ENCODE results near the gene FGD6.
"Not testable (repeated sequence)": the region's sequence is repeated elsewhere in the genome, so short reads cannot be mapped to it uniquely, and the experiment has no call there.

FGD6 gene

DNA sequence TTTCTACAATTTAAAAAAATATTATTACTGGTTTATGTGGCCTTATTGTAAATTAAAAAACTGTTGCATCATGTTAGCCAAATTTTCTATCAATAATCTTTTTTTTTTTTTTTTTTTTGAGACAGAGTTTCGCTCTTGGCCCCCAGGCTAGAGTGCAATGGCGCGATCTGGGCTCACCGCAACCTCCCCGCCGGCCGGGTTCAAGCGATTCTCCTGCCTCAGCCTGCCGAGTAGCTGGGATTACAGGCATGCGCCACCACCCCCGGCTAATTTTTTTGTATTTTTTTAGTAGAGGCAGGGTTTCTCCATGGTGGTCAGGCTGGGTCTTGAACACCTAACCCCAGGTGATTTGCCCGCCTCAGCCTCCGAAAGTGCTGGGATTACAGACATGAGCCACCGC, 16.9 kb upstream of the FGD6 start:
- DNase-seq (ENCODE audit: low spot score): not testable (repeated sequence)

DNA sequence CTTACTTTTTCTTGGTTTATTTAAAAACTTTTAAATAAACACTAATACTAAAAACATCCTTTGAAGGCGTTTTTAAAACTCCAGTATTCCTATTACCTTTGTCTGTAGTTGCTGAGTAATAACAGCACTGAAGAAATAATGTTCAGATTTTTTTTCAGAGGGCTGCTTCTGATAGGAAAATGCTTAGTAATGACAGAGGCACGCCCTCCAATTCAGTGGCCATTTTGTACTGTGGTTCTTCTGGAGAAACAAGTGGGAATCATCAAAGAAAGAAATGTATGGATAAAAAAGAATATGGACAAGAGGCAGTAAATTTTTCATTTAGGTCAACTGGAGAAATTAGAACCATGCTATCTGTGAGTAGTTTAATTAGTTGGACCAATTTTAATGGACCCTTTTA, 13.9 kb upstream of the FGD6 start:
- DNase-seq (ENCODE audit: low spot score): no peak

DNA sequence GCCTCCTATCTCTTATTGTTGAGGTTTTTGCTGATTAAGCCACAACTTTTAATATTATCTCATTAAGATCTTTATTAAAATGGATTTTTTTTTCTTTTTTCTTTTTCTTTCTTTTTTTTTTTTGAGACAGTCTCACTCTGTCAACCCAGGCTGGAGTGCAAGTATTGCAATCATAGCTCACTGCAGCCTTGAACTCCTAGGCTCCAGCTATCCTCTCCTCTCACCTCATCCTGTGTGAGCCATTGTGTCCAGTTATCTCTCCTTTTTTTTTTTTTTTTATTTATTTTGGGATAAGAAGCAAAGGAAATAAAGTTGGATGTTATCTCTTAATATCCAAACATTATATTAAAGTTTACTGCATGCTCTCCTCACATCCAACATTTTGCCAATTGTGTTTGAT, 13.0 kb upstream of the FGD6 start:
- no peak for DNase-seq (ENCODE audit: low spot score)

DNA sequence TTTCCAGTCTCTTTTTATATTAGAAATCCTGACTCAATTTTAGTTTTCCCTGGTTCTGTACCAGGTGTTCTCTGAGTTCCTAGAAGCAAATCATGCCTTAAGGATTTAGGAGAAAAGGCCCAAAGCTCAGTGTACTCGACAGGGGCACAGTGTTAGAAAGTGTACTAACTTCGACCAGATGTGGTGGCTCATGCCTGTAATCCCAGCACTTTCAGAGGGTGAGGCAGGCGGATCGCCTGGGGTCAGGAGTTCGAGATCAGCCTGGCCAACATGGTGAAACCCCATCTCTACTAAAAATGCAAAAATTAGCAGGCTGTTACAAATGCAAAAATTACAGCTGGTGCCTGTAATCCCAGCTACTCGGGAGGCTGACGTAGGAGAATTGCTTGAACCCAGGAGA, 12.4 kb upstream of the FGD6 start:
- DNase-seq (ENCODE audit: low spot score): no peak

DNA sequence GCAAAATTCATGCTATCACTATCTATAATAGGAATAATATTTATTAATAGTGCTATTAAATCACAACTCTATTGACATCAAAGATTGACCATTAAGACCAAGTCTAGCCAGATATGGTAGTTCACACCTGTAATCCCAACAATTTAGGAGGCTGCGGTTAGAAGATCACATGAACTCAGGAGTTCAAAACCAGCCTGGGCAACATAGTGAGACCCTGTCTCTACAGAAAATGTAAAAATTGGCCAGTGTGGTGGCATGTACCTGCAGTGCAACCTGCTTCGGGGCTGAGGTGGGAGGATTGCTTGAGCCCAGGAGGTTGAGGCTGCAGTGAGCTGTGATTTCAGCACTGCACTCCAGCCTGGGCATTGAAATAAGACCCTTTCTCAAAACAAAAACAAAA, 11.3 kb upstream of the FGD6 start:
- DNase-seq (ENCODE audit: low spot score): no peak

DNA sequence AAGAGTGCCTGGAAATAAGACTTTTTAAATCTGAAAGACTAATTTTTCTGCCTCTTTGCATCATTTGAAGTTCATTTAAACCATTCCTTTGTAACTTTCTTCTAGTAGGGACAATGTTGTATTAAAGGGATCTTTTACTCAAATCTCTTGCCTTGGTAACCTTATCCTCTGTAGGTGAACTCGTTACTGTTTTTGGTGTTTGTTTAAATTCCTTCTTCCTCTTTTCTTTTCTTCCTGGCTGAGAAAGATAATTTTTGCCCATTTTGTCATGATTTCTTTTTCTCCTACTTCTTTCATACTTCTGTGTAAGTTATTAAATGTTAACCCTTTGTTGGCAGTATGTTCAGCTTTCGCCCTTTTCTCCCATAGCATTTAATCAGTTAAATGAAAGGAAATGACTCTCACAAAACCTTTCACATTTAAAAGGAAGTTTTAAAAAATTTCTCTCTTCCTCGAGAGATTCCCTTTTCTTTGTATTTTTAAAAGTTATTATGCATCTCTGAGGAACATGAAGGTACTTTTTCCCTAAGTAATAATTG, 10.6 kb upstream of the FGD6 start:
- DNase-seq (ENCODE audit: low spot score): no peak

DNA sequence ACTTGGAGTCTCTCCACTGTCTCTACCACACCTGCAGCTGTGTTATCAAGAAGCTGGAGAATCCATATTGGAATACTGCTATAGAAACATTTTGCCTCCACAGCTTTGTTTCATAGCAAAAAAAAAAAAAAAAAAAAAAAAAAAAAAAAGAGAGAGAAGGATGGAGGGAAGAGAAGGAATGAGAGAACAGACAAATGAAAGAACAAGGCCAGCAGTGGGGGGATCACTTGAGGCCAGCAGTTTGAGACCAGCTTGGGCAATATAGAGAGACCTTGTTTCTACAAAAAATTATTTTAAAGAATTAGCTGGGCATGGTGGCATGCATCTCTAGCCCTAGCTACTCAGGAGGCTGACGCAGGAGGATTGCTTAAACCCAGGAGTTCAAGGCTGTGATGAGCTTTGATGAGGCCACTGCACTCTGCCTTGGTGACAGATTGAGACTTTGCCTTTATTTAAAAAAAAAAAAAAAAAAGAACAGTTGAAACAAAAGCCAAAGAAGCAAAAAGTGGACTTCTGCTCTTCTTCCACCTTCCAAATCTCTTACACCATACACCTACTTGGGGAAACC, 8.5 kb upstream of the FGD6 start:
- DNase-seq (ENCODE audit: low spot score): no peak

DNA sequence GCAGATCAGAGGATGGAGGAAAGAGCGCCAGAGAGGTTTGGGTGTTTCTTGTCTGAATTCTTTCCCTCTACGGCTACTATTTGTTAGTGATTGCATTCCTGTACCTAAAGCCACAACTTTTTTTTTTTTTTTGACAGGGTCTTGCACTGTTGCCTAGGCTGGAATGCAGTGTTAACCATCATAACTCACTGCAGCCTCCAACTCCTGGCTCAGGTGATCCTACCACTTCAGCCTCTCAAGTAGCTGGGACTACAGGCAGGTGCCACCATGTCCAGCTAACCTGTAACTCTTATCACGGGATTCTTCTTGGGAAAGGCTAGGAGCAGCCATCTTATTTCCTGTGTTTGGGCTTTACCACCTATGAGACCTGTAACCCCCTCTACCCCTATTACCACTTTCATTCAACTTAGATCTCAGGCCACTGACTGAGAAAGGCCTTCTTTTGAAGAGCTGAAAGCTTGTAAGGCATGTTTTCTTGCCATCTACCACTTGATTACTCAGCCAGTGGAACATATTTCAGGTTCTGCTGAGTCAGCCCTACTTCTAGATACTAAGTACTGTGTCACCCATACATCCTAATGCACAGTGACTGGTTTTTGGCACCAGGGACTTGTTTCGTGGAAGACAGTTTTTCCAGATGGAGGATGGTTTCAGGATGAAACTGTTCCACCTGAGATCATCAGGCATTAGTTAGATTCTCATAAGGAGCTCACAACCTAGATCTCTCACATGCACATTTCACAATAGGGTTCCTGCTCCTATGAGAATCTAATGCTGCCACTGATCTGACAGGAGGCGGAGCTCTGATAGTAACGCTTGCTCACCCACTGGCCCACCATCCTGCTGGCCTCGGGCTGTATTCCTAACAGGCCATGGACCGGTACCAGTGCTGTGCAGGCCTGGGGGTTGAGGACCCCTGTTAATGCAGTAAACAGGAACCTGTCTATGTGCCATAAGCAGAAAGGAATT, 7.2 kb upstream of the FGD6 start:
- DNase-seq (ENCODE audit: low spot score): no peak

DNA sequence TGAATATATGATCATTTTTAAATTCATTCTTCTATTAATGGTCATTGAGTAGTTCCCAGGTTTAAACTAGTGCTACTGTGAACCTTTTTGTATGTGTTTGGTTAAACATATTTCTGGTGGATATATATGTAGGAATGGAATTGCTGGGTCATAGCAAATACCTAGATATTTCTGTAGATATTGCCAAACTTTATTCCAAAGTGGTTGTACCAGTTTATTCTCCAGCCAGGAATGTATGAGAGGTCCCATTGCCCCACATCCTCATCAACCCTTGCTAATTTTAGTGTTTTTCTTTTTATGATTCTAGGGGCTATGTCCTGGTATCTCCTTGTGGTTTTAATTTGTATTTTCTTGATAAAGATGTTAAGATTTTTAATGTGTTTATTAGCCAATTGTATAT, 3.5 kb upstream of the FGD6 start:
- no peak for DNase-seq (ENCODE audit: low spot score)

DNA sequence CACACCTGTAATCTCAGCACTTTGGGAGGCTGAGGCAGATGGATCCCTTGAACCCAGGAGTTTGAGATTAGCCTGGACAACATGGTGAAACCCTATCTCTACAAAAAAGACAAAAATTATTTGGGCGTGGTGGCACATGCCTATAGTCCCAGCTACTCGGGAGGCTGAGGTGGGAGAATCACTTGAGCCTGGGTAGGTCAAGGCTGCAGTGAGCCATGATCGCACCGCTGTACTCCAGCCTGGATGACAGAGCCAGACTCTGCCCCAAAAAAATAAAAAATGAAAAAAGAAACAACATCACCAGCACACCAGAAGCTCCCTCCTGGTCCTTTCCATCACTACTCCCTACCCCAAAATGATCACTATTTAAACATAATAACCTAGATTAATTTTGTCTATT, 2.9 kb upstream of the FGD6 start:
- no peak for DNase-seq (ENCODE audit: low spot score)

DNA sequence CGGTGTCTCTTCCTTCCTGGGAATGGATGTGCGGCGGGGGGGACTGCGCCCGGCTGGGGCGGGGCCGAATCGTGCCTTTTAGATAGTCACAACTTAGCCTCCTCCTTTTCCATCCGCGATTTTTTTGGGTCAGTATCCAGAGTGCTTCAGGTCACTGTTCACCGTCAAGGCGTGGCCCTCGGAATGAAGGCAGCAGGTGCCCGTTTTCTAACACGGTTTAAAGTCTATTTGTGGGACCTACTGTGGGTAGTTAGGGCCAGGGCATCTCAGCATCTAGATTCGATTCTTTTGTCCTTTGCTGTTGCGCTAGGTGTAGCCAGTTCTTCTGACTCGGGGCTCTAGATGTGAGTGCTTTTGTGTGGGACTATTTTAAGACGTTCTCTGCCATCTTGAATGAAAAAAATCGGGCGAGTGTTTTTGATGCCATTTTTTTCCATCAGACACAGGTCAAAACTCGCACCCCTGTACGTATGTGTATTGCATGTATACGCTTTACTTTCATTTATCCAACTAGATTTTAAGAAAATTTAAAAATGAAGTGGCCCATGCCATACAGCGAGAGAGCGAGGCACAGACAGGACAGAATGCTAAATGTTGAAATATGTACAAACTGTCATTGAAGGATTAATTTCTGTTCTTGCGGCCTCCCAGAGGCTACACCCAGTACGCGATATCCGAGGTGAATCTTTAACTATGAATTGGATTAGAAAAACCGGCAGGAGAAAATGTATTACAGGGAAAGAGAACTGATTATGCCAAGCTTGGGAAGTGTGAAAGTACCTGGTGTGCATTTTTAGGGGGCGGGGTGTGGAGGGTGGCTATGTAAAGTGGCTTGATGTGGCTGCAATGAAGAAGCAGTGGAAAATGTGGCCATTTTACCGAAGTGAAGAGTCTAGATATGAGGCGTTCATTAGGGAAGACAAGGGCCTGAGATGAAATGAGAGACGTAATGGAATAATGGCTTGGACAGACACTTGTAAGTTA, 1.2 kb upstream of the FGD6 start:
- DNase-seq (ENCODE audit: low spot score): peak; percentile 42

DNA sequence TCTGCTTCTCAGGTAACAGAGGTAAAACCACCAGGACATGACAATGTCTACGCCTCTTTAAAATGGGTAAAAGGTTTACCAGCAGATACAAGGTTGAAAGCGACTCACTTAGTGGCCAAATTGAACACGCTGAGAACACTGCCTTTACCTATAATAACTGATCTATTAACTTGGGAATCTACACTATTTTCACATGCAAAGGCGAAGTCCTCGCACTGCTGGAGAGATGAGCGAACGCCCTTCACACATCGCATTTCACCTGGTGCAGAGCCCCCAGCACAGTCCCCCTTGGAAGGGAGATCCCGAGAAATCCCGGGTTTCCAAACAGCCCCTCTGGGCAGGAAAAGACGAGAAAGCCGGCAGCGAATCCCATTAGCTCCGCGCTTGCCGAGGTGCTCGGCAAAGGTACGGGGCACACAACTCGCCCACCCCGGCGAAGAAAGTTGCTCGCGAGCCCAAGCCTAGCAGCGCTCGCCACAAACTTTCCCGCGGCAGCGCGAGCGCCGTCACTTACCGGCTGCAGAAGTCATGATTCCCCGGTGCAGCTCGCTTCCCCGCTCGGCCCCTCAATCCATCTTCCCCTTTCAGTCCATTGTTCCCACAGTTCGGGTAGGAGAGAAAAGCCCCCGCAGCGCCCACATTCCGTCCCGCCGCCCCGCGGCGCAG, 423 bp downstream of the FGD6 start:
- peak; percentile 3 for DNase-seq (ENCODE audit: low spot score)

DNA sequence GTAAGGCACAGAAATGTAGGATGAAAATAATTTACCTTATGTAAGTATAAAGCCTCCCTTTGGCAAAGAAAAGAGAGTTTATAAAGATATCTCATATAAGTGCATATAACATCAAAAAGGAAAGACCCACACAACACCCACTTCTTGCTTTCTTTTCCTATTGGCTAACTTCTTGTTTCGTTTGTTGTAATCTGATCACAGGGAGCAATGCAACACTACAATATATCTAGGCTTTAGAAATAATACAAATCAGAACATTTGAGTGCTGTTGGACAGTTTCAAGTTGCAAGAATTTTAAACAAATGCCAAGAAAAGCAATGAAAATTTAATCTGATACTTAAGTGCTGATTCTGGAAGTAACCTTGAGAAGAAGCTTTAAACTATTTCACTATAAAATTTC, 1.3 kb downstream of the FGD6 start:
- no peak for DNase-seq (ENCODE audit: low spot score)

DNA sequence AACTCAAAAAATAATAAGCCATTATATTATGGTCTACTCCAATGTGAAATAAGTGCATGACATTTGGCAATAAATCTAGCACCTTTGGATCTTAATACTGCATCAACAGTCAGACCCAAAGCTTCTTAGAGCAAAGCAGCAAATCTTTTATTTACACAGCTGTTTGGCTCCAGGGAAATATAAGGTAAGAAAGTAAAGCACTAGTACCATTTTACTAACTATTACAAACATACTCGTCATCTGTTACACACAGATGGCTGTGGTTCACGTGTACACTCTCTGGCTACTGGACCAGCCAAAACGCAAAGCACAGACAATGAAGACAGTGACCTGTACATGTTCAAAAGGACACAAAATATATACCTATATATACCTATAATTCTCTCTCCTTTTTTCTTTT, 2.8 kb downstream of the FGD6 start:
- no peak for DNase-seq (ENCODE audit: low spot score)

DNA sequence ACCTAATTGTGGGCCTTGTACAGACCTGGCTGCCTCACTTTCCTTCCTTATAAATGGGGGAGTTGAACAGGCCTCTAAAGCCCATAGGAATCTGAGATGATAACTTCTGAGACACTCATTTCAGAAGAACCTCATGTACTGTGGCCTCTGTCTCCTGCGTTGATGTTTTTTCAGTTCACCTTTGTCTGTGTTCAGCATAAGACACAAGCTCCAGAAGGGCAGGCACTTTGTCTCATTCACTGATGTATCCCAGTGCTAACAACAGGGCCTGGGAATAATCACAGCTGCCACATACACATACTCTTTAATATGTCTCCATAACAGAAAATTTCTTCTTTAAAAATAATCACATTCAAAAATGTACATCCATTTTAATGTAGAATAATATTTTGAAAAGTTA, 3.3 kb downstream of the FGD6 start:
- DNase-seq (ENCODE audit: low spot score): no peak

DNA sequence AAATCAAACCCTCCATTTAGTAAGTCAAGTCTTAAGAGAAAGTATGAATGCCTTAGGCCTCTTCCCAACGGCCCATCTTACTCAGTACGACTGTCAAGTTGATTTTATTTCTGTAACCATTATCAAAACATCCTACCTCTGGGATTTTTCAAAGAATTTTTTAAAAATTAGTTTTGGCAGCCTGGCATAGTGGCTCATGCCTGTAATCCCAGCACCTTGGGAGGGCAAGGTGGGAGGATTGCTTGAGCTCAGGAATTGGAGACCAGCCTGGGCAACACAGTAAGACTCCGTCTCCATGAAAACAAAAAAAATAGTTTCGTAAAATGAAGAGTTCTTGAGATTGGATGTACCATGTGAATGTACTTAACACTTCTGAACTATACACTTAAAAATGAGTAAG, 4.1 kb downstream of the FGD6 start:
- no peak for DNase-seq (ENCODE audit: low spot score)

DNA sequence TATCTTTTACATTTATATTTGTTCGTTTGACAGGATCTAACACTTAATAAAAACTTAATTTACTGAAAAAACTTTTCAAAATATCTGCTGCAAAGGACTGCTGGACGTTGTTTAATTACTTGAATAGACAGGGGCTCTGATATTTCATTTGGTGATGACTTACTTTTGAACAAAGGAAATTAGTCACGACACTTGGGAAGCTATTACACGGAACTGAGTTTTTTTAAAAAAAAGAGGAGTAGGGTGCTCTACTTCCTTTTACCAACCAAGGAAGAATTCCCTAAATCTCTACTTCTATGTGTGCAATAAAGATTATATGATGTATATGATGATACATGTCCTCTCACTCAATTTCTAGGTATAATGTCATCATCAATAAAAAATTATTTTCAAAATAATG, 4.7 kb downstream of the FGD6 start:
- DNase-seq (ENCODE audit: low spot score): no peak

DNA sequence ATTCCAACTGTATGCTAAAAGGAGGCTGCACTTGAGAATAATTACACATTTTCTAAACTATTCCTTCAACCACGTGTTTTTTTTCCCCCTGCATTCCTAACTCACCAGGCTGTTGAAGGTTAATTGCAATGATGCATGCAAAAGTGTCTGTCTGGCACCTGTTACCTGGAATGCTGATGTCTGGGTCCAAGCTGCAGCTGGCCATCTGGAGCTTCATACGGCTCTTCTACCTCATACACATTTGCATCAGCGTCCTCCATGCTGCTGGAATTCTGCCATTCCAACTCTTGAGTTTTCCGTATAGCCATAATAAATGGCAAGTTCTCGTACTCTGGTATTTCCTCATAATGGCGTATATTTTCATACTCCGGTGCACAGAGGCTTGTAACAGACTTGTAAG, 8.6 kb downstream of the FGD6 start:
- no peak for DNase-seq (ENCODE audit: low spot score)

DNA sequence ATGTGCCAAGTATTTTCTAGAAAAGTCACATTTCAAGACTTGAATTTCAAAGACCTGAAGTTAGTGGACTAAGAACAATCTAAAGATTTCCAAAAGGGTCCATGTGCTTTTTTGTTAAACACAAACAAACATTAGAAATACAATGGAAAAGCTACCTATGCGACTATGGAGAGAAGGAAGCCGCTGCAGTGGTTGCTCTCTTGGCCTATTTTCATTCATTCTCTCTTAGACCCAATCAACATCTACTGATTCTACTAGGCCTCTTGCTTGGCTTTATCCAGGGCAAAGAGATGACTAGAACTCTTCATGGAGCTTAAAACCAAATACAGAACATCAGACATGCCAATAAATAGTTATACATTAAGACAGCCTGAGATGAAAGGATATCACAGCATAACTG, 9.9 kb downstream of the FGD6 start:
- no peak for DNase-seq (ENCODE audit: low spot score)

DNA sequence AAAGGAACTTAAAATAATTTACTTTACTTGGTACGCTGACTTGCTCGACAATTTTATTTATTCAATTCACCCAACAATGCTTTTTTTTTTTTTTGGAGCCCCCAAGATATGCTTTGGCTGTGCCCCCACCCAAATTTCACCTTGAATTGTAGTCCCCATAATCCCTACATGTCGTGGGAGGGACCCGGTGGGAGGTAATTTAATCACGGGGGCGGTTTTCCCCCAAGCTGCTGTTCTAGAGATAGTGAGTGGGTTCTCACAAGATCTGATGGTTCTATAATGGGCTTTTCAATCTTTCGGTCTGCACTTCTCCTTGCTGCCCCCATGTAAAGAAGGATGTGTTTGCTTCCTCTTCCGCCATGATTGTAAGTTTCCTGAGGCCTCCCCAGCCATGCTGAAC, 10.4 kb downstream of the FGD6 start:
- DNase-seq (ENCODE audit: low spot score): no peak

DNA sequence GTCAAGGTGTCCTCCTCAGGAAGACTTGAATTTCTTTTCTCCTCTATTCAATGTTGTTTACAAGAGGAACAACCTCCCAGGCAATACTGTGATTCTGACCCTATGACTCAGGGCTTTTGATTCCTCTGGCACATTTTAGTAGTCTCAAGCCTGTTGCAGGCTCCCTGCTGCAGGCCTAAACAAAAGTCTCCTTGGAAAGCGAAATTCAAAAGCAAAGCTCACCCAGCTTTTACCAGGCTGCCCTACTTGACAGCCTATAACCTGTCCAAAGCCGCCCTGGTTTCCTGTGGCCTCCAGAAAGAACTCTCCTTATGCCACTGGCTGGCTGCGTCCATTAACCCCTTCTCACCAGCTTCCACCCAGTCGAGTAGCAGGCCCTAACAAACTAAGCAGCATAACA, 11.6 kb downstream of the FGD6 start:
- no peak for DNase-seq (ENCODE audit: low spot score)
